PC-3 (cell line): ENCODE results near the gene SLC25A45. TPM values are rescaled to one million over a fixed set of nuclear protein-coding genes. Genes with fewer than 3 reads are reported as not detected.

Experiments used
- ATAC-seq: fragments of 200-7000 bp; cut with Tn5 transposase; 2 replicates; pipeline ENCODE4 v1.9.1; 2020; ENCODE audit warnings: mild to moderate bottlenecking, moderate library complexity
- BruUV-seq: library from RNA; stranded (reverse); fragments of 400-500 nt; replicated peaks from 2 replicates; lab custom pipeline; 2021; lab: Mats Ljungman, UMichigan
- CTCF ChIA-PET: fragments of 300-600 bp; sonication (Branson Sonifier 250); formaldehyde crosslinking; loops from one replicate; lab custom pipeline; 2022; ENCODE audit warnings: antibody characterized with exemption; lab: Charles Lee
- POLR2A ChIA-PET: fragments of 300-600 bp; sonication (Branson Sonifier 250); formaldehyde crosslinking; loops from one replicate; lab custom pipeline; 2022; ENCODE audit warnings: antibody characterized with exemption; ENCODE audit not compliant: unreplicated experiment; lab: Charles Lee
- DNase-seq: peaks from one replicate; pipeline ENCODE4 v3.0.0-alpha.2; 2015
- H2AFZ ChIP-seq: fragments of 300-600 bp; sonication (generic); 2 replicates; pipeline ENCODE4 v1.6.0; 2016; ENCODE audit warnings: antibody characterized with exemption, low read length
- H3F3A ChIP-seq: fragments of 300-600 bp; sonication (generic); one replicate; pipeline ENCODE4 v1.6.0; 2017; ENCODE audit warnings: antibody characterized with exemption, low read length, control low read depth, mild to moderate bottlenecking; ENCODE audit not compliant: unreplicated experiment
- H3K27ac ChIP-seq: fragments of 300-600 bp; sonication (generic); 2 replicates; pipeline ENCODE4 v1.5.1; 2016; ENCODE audit warnings: mild to moderate bottlenecking, low read length
- H3K27me3 ChIP-seq: fragments of 300-600 bp; sonication (generic); 2 replicates; pipeline ENCODE4 v1.6.1; 2016; ENCODE audit warnings: low read length, mixed read lengths
- H3K36me3 ChIP-seq: fragments of 300-600 bp; sonication (generic); 2 replicates; pipeline ENCODE4 v1.6.1; 2016; ENCODE audit warnings: low read depth, mixed run types, low read length, mixed read lengths
- H3K4me1 ChIP-seq: fragments of 300-600 bp; sonication (generic); 2 replicates; pipeline ENCODE4 v1.5.1; 2016; ENCODE audit warnings: low read length; ENCODE audit not compliant: insufficient read depth
- H3K4me2 ChIP-seq: fragments of 300-600 bp; sonication (generic); 2 replicates; pipeline ENCODE4 v1.6.0; 2016; ENCODE audit warnings: low read length
- H3K4me3 ChIP-seq: fragments of 300-600 bp; sonication (generic); 2 replicates; pipeline ENCODE4 v1.5.1; 2016; ENCODE audit warnings: mild to moderate bottlenecking, low read length, mixed read lengths
- H3K79me2 ChIP-seq: fragments of 300-600 bp; sonication (generic); 2 replicates; pipeline ENCODE4 v1.6.1; 2017; ENCODE audit warnings: low read length, mixed read lengths
- H3K9ac ChIP-seq: fragments of 300-600 bp; sonication (generic); 2 replicates; pipeline ENCODE4 v1.6.0; 2016; ENCODE audit warnings: mild to moderate bottlenecking, low read length
- H3K9me2 ChIP-seq: fragments of 300-600 bp; sonication (generic); replicated peaks from 2 replicates; pipeline ENCODE4 v1.6.1; 2016; ENCODE audit warnings: mixed run types, low read length, mixed read lengths
- H3K9me3 ChIP-seq: fragments of 300-600 bp; sonication (generic); 2 replicates; pipeline ENCODE4 v1.6.1; 2016; ENCODE audit warnings: low read length, mixed read lengths
- H4K20me1 ChIP-seq: fragments of 300-600 bp; sonication (generic); 2 replicates; pipeline ENCODE4 v1.6.1; 2016; ENCODE audit warnings: low read length, mixed read lengths
- EZH2 ChIP-seq: fragments of 300-600 bp; sonication (generic); IDR thresholded peaks from one replicate; pipeline ENCODE4 v1.6.1; 2017; ENCODE audit warnings: antibody characterized with exemption, mild to moderate bottlenecking, low read length; ENCODE audit not compliant: unreplicated experiment
- EZH2phosphoT487 ChIP-seq: fragments of 300-600 bp; sonication (generic); IDR thresholded peaks from 2 replicates; pipeline ENCODE4 v1.6.1; 2018; ENCODE audit warnings: mild to moderate bottlenecking, antibody characterized with exemption, low read length, borderline replicate concordance
- intact Hi-C: fragments of 100-400 bp; cut with micrococcal nuclease; formaldehyde crosslinking; loops from 2 replicates; pipeline ENCODE4 v1.9.0; 2023
- total RNA-seq: library from RNA; depleted of rRNA; stranded (reverse); fragments of >200 nt; gene quantifications from 2 replicates; pipeline ENCODE4 v1.2.3, GENCODE V29; 2014
- TF ChIP-seq, protein P1 (sequence below): fragments of 300-600 bp; sonication (generic); conservative IDR thresholded peaks from 2 replicates; pipeline ENCODE4 v1.5.1; 2017; ENCODE audit warnings: antibody characterized with exemption, low read depth, mild to moderate bottlenecking, low read length

Gene SLC25A45
- total RNA-seq, 1 experiment from 2014 or later: 12.7 TPM

DNA sequence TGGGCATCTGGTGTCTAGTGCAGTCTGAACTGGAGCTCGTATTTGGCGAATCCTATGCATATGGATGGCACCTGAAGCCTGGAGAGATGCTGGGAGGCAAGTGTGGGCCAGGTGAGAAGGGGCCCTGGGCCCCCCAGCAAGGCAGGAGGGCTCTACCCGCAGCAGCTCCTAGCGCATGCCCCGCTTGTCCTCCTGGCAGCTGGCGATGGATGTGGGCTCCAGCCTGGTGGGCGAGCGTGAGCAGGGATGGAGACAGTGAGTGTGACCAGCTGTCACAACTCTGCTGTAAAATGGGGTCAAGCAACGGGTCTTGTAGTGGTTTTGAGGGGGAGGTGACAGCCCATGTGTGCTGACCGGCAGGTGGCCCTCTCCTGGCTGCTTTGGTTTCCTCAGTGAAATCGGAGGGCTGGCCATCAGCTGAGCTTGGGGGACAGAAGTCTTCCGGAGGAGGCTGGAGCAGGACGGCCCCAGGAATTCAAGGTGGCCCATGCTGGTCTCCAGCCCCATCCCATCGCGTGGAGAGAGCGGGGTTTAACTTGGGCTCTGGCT, 16.0 kb upstream of the SLC25A45 start:
- H3K9me2 ChIP-seq: no peaks in the 10 kb centered on the region
- POLR2A ChIA-PET: interaction anchor here (0.6 kb wide), 2 partner anchors 11 to 32 kb away, joined by 7 to 10 read pairs; no protein-coding TSS in a partner anchor
- no peak overlapping the region for H3K4me2 ChIP-seq
- H3K4me1 ChIP-seq: no peaks in the 10 kb centered on the region
- H3F3A ChIP-seq: no peaks in the 10 kb centered on the region
- CTCF ChIA-PET: interaction anchor here (1.0 kb wide), 1 partner anchor 21 kb away, joined by 3 read pairs; no protein-coding TSS in a partner anchor
- no peak overlapping the region for H3K27ac ChIP-seq
- intact Hi-C loops: no loop called here
- H3K4me3 ChIP-seq: no peak overlapping the region
- no peaks in the 10 kb centered on the region for H4K20me1 ChIP-seq
- TF ChIP-seq, protein P1, sequence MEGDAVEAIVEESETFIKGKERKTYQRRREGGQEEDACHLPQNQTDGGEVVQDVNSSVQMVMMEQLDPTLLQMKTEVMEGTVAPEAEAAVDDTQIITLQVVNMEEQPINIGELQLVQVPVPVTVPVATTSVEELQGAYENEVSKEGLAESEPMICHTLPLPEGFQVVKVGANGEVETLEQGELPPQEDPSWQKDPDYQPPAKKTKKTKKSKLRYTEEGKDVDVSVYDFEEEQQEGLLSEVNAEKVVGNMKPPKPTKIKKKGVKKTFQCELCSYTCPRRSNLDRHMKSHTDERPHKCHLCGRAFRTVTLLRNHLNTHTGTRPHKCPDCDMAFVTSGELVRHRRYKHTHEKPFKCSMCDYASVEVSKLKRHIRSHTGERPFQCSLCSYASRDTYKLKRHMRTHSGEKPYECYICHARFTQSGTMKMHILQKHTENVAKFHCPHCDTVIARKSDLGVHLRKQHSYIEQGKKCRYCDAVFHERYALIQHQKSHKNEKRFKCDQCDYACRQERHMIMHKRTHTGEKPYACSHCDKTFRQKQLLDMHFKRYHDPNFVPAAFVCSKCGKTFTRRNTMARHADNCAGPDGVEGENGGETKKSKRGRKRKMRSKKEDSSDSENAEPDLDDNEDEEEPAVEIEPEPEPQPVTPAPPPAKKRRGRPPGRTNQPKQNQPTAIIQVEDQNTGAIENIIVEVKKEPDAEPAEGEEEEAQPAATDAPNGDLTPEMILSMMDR: no peak
- TF ChIP-seq EZH2phosphoT487 (no peak), EZH2 (no peak)
- no peaks in the 10 kb centered on the region for H3K9me3 ChIP-seq
- H3K27me3 ChIP-seq: no peaks in the 10 kb centered on the region
- ATAC-seq: no peak
- no peaks in the 10 kb centered on the region for H3K79me2 ChIP-seq
- no TSS peak for BruUV-seq
- no peak for DNase-seq
- no peak overlapping the region for H3K9ac ChIP-seq
- H3K36me3 ChIP-seq: peaks cover 21% of the 10 kb centered on the region; the same call in 1 of the 2 replicates
- H2AFZ ChIP-seq: no peak overlapping the region

- TF ChIP-seq, protein P1: no peak
- TF ChIP-seq EZH2: no peak
- no peak for TF ChIP-seq EZH2phosphoT487
- Histone ChIP-seq H3K4me2 (no peak overlapping the region), H3K9ac (no peak overlapping the region), H3K9me2 (no peaks in the 10 kb centered on the region), H3K4me3 (no peak overlapping the region), H3F3A (no peaks in the 10 kb centered on the region), H3K27me3 (no peaks in the 10 kb centered on the region), H3K9me3 (no peaks in the 10 kb centered on the region), H3K4me1 (no peaks in the 10 kb centered on the region), H3K27ac (no peak overlapping the region), H2AFZ (no peak overlapping the region), H4K20me1 (no peaks in the 10 kb centered on the region), H3K79me2 (0 out of 2 replicates have a peak, but pooled peaks cover 3% of the 10 kb centered on the region), H3K36me3 (peaks cover 18% of the 10 kb centered on the region; the same call in 1 of the 2 replicates)
- POLR2A ChIA-PET: no interaction called here
- BruUV-seq: no TSS peak
- intact Hi-C loops: no loop called here
- no peak for DNase-seq
- CTCF ChIA-PET: no interaction called here
- no peak for ATAC-seq
Measured at GRCh38 chr11:65396769-65397745, 14.6 kb upstream of the SLC25A45 start.
